HG02870 (cell line): Measurements from ENCODE around the gene NRXN3.

Experiments
- ATAC-seq: cut with Tn5 transposase; IDR thresholded peaks from one replicate; pipeline ENCODE4 v1.9.1; 2021; ENCODE audit warnings: mild to moderate bottlenecking, moderate library complexity; ENCODE audit not compliant: unreplicated experiment

The NRXN3 gene

GRCh38 chr14:79583738-79584408, 1413.7 kb downstream of the NRXN3 start:
- ATAC-seq: no peak

GRCh38 chr14:79584679-79585078, 1414.5 kb downstream of the NRXN3 start:
- ATAC-seq: no peak

GRCh38 chr14:79585845-79586244, 1415.7 kb downstream of the NRXN3 start:
- ATAC-seq: no peak

- ATAC-seq: no peak
Measured at GRCh38 chr14:79586416-79586815, 1416.2 kb downstream of the NRXN3 start.

GRCh38 chr14:79586989-79587598, 1416.9 kb downstream of the NRXN3 start:
- no peak for ATAC-seq

GRCh38 chr14:79587875-79588274, 1417.7 kb downstream of the NRXN3 start:
- ATAC-seq: no peak

GRCh38 chr14:79588398-79588797, 1418.2 kb downstream of the NRXN3 start:
- no peak for ATAC-seq

- no peak for ATAC-seq
Measured at GRCh38 chr14:79596551-79596950, 1426.4 kb downstream of the NRXN3 start.

GRCh38 chr14:79597566-79597965, 1427.4 kb downstream of the NRXN3 start:
- no peak for ATAC-seq

- ATAC-seq: no peak
Measured at GRCh38 chr14:79598339-79598738, 1428.2 kb downstream of the NRXN3 start.

- no peak for ATAC-seq
Measured at GRCh38 chr14:79599239-79599638, 1429.1 kb downstream of the NRXN3 start.

GRCh38 chr14:79600406-79600805, 1430.2 kb downstream of the NRXN3 start:
- ATAC-seq: no peak

GRCh38 chr14:79601579-79601978, 1431.4 kb downstream of the NRXN3 start:
- no peak for ATAC-seq

GRCh38 chr14:79602045-79602444, 1431.9 kb downstream of the NRXN3 start:
- no peak for ATAC-seq

- ATAC-seq: no peak
Measured at GRCh38 chr14:79602742-79603141, 1432.6 kb downstream of the NRXN3 start.

GRCh38 chr14:79605849-79606248, 1435.7 kb downstream of the NRXN3 start:
- ATAC-seq: no peak

GRCh38 chr14:79608446-79608845, 1438.3 kb downstream of the NRXN3 start:
- ATAC-seq: no peak

- ATAC-seq: no peak
Measured at GRCh38 chr14:79613625-79614024, 1443.5 kb downstream of the NRXN3 start.

- no peak for ATAC-seq
Measured at GRCh38 chr14:79614448-79614847, 1444.3 kb downstream of the NRXN3 start.

- no peak for ATAC-seq
Measured at GRCh38 chr14:79627058-79627457, 1456.9 kb downstream of the NRXN3 start.

GRCh38 chr14:79629411-79630287, 1459.5 kb downstream of the NRXN3 start:
- ATAC-seq: no peak
